ENCODE measurements around the gene NELFCD.

DNA sequence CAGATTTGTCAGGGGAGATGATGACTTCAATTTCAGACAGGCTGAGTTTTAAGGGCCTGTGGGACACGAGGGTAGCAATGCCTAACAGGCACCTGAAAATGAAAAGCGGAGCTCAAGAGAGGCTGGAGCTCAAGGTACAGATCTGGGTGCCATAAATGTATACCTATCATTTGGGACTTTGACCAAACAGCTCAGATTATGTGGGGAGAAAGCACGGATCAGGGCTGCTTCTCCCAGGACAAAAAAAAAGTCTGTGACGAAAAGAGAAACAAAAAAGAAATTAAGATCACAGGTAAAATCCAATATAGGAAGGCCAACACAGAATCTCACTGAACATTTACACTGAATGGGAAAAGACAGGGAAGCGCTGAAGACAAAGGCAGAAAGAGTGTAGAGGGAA lies 59.6 kb downstream of the NELFCD start:
- TF ChIP-seq, protein P1, sequence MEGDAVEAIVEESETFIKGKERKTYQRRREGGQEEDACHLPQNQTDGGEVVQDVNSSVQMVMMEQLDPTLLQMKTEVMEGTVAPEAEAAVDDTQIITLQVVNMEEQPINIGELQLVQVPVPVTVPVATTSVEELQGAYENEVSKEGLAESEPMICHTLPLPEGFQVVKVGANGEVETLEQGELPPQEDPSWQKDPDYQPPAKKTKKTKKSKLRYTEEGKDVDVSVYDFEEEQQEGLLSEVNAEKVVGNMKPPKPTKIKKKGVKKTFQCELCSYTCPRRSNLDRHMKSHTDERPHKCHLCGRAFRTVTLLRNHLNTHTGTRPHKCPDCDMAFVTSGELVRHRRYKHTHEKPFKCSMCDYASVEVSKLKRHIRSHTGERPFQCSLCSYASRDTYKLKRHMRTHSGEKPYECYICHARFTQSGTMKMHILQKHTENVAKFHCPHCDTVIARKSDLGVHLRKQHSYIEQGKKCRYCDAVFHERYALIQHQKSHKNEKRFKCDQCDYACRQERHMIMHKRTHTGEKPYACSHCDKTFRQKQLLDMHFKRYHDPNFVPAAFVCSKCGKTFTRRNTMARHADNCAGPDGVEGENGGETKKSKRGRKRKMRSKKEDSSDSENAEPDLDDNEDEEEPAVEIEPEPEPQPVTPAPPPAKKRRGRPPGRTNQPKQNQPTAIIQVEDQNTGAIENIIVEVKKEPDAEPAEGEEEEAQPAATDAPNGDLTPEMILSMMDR (IDR thresholded peaks at IDR 0.05), result no peak
- no peak for TF ChIP-seq POLR2A (IDR thresholded peaks at IDR 0.05)
